Cardiac muscle cell (in vitro differentiated cells and primary cell): ENCODE data around the gene PTPRA. TPM values are rescaled to one million over a fixed set of nuclear protein-coding genes. Genes with fewer than 3 reads are reported as not detected.
"Not testable (repeated sequence)": the region's sequence is repeated elsewhere in the genome, so short reads cannot be mapped to it uniquely, and the experiment has no call there.

Experiments
- DNase-seq, 2 donors: peaks; one replicate each; pipeline versions ENCODE4 v3.0.0 to v3.0.0-alpha.2; 2010 to 2017; ENCODE audit warnings: low read depth in 1 of 2, low spot score in 1 of 2
- H3K27ac ChIP-seq: fragments of 200-600 bp; sonication (generic); 2 replicates; pipeline ENCODE4 v1.5.1; 2016
- H3K27me3 ChIP-seq: fragments of 200-600 bp; sonication (generic); 2 replicates; pipeline ENCODE4 v1.6.0; 2016; ENCODE audit warnings: control low read depth
- H3K36me3 ChIP-seq: fragments of 200-600 bp; sonication (generic); 2 replicates; pipeline ENCODE4 v1.5.1; 2016; ENCODE audit warnings: control low read depth
- H3K4me1 ChIP-seq: fragments of 200-600 bp; sonication (generic); 2 replicates; pipeline ENCODE4 v1.8.1; 2017; ENCODE audit warnings: low read depth, mild to moderate bottlenecking, mixed run types
- H3K4me3 ChIP-seq: fragments of 200-600 bp; sonication (generic); 2 replicates; pipeline ENCODE4 v1.5.1; 2016; ENCODE audit warnings: mild to moderate bottlenecking
- H3K9me3 ChIP-seq: fragments of 200-600 bp; sonication (generic); 2 replicates; pipeline ENCODE4 v1.5.1; 2017; ENCODE audit warnings: low read depth, mild to moderate bottlenecking, control low read depth
- polyA plus RNA-seq: library from polyadenylated mRNA; unstranded; fragments of >200 nt; fragmentation: Nextera tagmentation; extraction: Ambion mirVana; gene quantifications from 2 replicates; pipeline ENCODE4 v1.2.1, GENCODE V29; 2016
- total RNA-seq: library from RNA; depleted of rRNA; stranded (reverse); fragments of >200 nt; gene quantifications from 2 replicates; pipeline ENCODE4 v1.2.3, GENCODE V29; 2016
- TF ChIP-seq, protein P1 (sequence below): IDR thresholded peaks from 2 replicates; pipeline ENCODE4 v1.5.1; 2012; ENCODE audit warnings: low read depth, mild to moderate bottlenecking, low read length

The PTPRA gene
- total and polyA plus RNA-seq, 2 experiments from 2014 or later = 44.0 to 69.4 TPM

DNA sequence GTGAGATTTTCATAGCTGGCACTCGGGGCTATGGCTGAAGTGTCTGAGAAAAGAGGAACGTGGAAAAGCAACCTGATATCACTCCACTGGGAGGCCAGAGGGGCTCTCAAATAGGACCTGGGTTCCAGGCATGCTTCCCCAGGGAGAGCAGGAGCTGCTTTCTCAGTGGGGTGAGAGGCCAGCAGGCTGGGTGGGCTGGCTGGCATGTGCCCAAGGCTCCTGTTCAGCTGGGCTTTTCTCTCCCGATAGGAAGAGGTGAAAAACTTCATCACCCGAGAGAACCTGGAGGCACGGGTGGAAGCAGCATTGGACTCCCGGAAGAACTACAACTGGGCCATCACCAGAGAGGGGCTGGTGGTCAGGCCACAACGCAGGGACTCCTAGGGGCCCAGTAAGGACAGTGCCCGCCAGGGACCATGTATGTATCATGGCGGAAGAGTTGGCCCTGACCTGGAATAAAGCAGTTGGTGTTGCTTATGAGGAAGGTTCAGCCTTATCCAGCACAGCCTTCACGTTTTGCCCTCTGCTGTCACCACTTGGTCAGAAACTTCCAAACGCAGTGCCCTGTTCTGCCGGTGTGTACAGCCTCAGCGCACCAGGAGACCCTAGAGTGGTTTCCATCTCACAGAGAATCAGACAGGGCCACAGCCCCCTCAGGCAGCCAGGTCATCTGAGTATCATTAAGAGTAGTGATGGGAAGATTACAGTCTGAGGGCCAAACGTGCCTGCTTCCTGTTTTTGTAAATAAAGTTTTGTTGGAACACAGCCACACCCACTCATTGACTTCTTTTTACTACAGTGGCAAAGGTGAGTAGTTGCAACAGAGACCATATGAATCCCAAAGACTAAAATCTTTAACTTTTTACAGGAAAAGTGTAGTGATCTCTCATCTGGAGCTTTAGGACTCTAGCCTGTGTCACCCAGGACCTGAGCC is 174.5 kb downstream of the PTPRA start:
- Histone ChIP-seq H3K4me3 (no peak overlapping the region), H3K27ac (no peak overlapping the region), H3K4me1 (peaks cover 3% of the 10 kb centered on the region), H3K27me3 (no peaks in the 10 kb centered on the region), H3K36me3 (peaks cover 11% of the 10 kb centered on the region), H3K9me3 (no peaks in the 10 kb centered on the region)
- TF ChIP-seq, protein P1, sequence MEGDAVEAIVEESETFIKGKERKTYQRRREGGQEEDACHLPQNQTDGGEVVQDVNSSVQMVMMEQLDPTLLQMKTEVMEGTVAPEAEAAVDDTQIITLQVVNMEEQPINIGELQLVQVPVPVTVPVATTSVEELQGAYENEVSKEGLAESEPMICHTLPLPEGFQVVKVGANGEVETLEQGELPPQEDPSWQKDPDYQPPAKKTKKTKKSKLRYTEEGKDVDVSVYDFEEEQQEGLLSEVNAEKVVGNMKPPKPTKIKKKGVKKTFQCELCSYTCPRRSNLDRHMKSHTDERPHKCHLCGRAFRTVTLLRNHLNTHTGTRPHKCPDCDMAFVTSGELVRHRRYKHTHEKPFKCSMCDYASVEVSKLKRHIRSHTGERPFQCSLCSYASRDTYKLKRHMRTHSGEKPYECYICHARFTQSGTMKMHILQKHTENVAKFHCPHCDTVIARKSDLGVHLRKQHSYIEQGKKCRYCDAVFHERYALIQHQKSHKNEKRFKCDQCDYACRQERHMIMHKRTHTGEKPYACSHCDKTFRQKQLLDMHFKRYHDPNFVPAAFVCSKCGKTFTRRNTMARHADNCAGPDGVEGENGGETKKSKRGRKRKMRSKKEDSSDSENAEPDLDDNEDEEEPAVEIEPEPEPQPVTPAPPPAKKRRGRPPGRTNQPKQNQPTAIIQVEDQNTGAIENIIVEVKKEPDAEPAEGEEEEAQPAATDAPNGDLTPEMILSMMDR = no peak
- no peak for DNase-seq

DNA sequence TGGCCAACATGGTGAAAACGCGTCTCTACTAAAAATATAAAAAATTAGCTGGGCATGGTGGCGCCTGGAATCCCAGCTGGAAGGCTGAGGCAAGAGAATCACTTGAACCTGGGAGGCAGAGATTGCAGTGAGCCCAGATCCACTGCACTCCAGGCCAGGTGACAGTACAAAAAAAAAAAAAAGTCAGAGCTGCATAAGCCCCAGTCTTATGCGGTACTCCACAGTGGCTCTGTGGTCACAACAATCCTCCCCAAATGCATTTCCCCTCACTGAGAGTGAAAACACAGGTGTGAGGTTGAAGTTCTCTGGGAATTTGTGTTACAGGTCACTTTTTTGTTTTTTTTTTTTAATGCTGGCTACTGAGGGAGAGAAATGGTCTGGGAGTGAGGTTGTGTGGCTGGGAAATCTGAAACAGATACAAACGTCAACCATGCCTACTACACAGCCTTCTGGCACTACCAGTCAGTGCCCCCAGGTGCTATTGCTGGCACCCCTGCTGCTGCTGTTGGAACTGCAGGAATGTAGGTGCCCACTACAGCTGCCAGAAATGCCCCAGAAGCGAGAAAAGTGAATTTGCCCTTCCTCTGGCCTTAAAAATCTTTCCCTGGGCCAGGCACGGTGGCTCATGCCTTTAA is 178.2 kb downstream of the PTPRA start:
- DNase-seq = no peak
- Histone ChIP-seq H3K4me3 (no peak overlapping the region), H3K27me3 (no peaks in the 10 kb centered on the region), H3K9me3 (no peaks in the 10 kb centered on the region), H3K4me1 (no peaks in the 10 kb centered on the region), H3K27ac (no peak overlapping the region), H3K36me3 (peaks cover 11% of the 10 kb centered on the region)
- TF ChIP-seq, protein P1 = no peak

- no peak for DNase-seq
- H3K27ac ChIP-seq = no peak overlapping the region
- H3K4me1 ChIP-seq = no peaks in the 10 kb centered on the region
- H3K4me3 ChIP-seq = no peak overlapping the region
- TF ChIP-seq, protein P1 = no peak
- H3K27me3 ChIP-seq = no peaks in the 10 kb centered on the region
- no peaks in the 10 kb centered on the region for H3K36me3 ChIP-seq
- H3K9me3 ChIP-seq = no peaks in the 10 kb centered on the region
Measured at GRCh38 chr20:3059489-3059888, 186.2 kb downstream of the PTPRA start.

GRCh38 chr20:3064119-3064518 is 190.8 kb downstream of the PTPRA start:
- H3K27ac ChIP-seq, H3K9me3 ChIP-seq, DNase-seq, H3K4me3 ChIP-seq, H3K4me1 ChIP-seq, H3K27me3 ChIP-seq, H3K36me3 ChIP-seq: not testable (repeated sequence)

DNA sequence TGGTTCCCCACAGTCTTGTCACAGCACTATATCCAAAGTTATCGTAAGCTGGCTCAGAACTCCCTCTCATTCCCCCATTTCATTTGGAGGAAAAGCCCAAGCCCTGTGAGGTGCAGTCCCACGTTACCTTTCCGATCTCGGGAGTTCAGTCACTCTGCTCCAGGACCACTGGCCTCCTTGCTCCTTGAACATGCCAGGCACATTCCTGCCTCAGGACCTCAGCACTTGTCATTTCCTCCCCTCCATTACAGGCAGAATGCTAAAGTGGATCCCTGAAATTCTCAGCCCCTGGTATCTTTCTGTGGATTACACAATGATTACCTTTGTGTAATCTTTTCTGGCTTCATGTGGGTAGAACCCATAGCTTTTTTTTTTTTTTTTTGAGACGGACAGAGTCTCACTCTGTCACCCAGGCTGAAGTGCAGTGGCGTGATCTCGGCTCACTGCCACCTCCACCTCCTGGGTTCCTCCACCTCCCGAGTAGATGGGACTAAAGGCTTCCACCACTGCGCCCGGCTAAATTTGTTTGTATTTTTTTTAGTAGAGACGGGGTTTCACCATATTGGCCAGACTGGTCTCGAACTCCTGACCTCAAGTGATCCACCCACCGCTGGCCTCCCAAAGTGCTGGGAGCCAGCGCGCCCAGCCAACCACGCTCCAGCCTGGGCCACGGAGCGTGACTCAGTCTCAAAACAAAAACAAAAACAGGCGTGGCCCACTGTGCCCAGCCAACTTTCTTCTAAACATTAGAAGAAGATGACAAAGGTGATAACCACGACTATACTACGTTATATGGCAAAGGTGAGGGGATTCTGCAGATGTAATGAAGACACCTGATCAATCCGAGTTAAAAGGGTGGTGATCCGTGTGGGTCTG is 194.1 kb downstream of the PTPRA start:
- TF ChIP-seq, protein P1 = no peak
- Histone ChIP-seq H3K36me3 (no peaks in the 10 kb centered on the region), H3K9me3 (no peaks in the 10 kb centered on the region), H3K4me3 (no peak overlapping the region), H3K27ac (no peak overlapping the region), H3K4me1 (no peaks in the 10 kb centered on the region), H3K27me3 (peaks cover 20% of the 10 kb centered on the region)
- DNase-seq = no peak
